GM23248 (cell line): ENCODE measurements around the gene KLK3.

Experiments
- EZH2 ChIP-seq: fragments of 200-600 bp; sonication (generic); IDR thresholded peaks from 2 replicates; pipeline ENCODE4 v1.6.1; 2018; ENCODE audit warnings: antibody characterized with exemption, mild to moderate bottlenecking; ENCODE audit not compliant: insufficient read depth, poor library complexity, severe bottlenecking
- EZH2phosphoT487 ChIP-seq: fragments of 200-600 bp; sonication (generic); IDR thresholded peaks from 2 replicates; pipeline ENCODE4 v1.6.1; 2018; ENCODE audit warnings: antibody characterized with exemption, moderate library complexity, mild to moderate bottlenecking, low read depth; ENCODE audit not compliant: insufficient read depth

DNA sequence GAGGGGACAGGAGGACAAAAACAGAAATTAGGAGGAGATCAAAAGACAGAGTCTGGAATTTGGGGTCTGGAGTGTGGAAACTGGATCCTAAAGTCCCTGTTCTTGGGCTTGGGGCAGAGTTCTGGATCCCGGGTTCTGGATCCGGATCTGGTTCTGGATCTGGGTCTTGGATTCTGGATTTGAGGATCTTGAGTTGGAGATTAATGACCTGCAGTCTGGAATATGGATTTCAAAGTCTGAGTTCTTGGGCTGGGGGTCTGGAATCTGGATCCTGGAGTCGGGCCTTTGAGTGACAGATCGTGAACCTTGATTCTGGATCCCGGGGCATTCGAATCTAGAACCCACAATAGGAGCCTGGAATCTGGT, 20.9 kb upstream of the KLK3 start:
- TF ChIP-seq EZH2phosphoT487, result no peak
- no peak for TF ChIP-seq EZH2
